Esophagus (tissue), 2 donors: ENCODE data around the gene TCF19. TPM values are rescaled to one million over a fixed set of nuclear protein-coding genes. Genes with fewer than 3 reads are reported as not detected.

Experiments used
- H3K27ac ChIP-seq, 2 donors: one replicate each; pipeline ENCODE4 v1.5.1; 2013; ENCODE audit warnings: low read depth in 2 of 2, mild to moderate bottlenecking in 2 of 2, inconsistent platforms in 1 of 2, low read length in 1 of 2, moderate library complexity in 1 of 2
- H3K27me3 ChIP-seq, 2 donors: one replicate each; pipeline ENCODE4 v1.6.1; 2013; ENCODE audit warnings: low read length in 2 of 2, control low read depth in 1 of 2, mild to moderate bottlenecking in 1 of 2; ENCODE audit not compliant: insufficient read depth in 2 of 2, control insufficient read depth in 1 of 2
- H3K36me3 ChIP-seq, 2 donors: one replicate each; pipeline ENCODE4 v1.6.1; 2013; ENCODE audit warnings: low read length in 1 of 2; ENCODE audit not compliant: control insufficient read depth in 2 of 2, insufficient read depth in 2 of 2
- H3K4me1 ChIP-seq, 2 donors: one replicate each; pipeline ENCODE4 v1.6.1; 2013; ENCODE audit warnings: low read length in 1 of 2; ENCODE audit not compliant: control insufficient read depth in 2 of 2, insufficient read depth in 2 of 2
- H3K4me3 ChIP-seq, 2 donors: one replicate each; pipeline ENCODE4 v1.5.1; 2013; ENCODE audit warnings: low read length in 2 of 2, mild to moderate bottlenecking in 2 of 2, low read depth in 1 of 2, moderate library complexity in 1 of 2
- H3K9me3 ChIP-seq, 2 donors: one replicate each; pipeline ENCODE4 v1.6.1; 2013; ENCODE audit warnings: mild to moderate bottlenecking in 2 of 2, low read depth in 1 of 2, low read length in 1 of 2, moderate library complexity in 1 of 2; ENCODE audit not compliant: control insufficient read depth in 2 of 2, insufficient read depth in 1 of 2
- WGBS, 2 donors: extraction: QIAGEN DNeasy Blood & Tissue Kit; methylation state at CpG; one replicate each; pipeline ENCODE4 v1.1.7; 2013; 5-methylcytosine and 5-hydroxymethylcytosine counted together
- polyA plus RNA-seq, 2 donors: library from polyadenylated mRNA; stranded (reverse); fragments of 200-250 nt; gene quantifications; one replicate each; pipeline ENCODE4 v1.2.3, GENCODE V29; 2013
- donor health status: healthy with polysubstance abuse.
- donor health status: Bipolar disorder and iron deficiency.

Gene TCF19
- polyA plus RNA-seq, 2 donors, result 10.3 to 11.0 TPM

GRCh38 chr6:31143148-31143547, 15.2 kb upstream of the TCF19 start:
- no peak overlapping the region for H3K27ac ChIP-seq
- 49 to 57% methylated on average over 11 of the region's 11 CpGs for WGBS, 2 donors

DNA sequence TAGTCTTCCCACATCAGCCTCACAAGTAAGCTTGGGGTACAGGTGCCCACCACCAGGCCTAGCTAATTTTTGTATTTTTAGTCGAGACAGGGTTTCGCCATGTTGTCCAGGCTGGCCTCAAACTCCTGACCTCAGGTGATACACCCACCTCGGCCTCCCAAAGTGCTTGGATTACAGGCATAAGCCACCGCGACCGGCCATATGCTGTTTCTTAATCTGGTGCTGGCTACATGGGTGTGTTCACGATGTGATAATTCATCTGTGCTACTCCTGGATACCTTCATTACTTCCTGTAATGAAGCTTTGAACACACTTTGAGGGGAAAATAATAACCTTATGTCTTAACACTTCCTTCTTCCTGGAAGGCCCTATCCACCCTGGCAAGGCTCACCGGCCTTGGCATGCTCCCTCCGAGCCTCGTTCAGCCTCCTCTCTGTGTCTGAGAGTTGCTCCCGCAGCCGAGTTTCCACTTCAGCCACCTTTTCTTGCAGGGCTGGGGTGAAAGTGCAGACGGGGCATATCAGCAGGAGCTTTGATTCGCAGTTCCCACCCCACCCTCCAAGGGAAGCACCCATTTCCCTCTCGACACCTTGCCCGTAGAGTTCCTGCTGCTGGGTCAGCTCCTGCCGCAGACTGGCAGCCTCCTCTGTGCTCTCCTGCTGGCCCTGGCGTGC, 14.0 kb upstream of the TCF19 start:
- Histone ChIP-seq H3K27me3 (no peaks in the 10 kb centered on the region), H3K4me1 (peaks cover 0 to 4% of the 10 kb centered on the region in 2 donors), H3K4me3 (no peak overlapping the region), H3K27ac (no peak overlapping the region), H3K9me3 (no peaks in the 10 kb centered on the region), H3K36me3 (peaks cover 0 to 7% of the 10 kb centered on the region in 2 donors)
- WGBS, 2 donors, result 73 to 83% methylated on average over 18 of the region's 18 CpGs

More at GRCh38 chr6:31143148-31143547, 15.2 kb upstream of the TCF19 start:
- no peaks in the 10 kb centered on the region for H3K27me3 ChIP-seq
- peaks cover 0 to 3% of the 10 kb centered on the region in 2 donors for H3K36me3 ChIP-seq
- no peaks in the 10 kb centered on the region for H3K9me3 ChIP-seq
- H3K4me3 ChIP-seq, result no peak overlapping the region
- H3K4me1 ChIP-seq, result peaks cover 0 to 14% of the 10 kb centered on the region in 2 donors

DNA sequence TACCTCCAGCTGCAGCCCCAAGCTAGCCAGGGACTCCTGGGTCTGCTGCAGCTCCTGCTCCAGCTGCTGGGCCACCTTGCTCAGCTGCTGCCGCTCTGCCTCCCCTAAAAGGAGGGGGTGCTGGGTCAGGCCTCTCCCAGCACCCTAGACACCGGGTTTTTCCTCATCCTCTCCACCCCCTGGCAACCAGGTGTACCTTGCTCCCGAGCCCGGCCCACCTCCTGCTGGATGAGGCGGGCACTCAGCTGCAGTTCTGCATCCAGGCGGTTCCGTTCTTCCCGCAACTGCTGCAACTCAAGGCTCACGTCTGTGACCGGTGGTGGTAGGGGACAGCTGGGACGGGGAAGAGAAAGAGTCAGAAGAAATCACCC, 13.4 kb upstream of the TCF19 start:
- Histone ChIP-seq H3K27ac (no peak overlapping the region), H3K36me3 (peaks cover 2 to 12% of the 10 kb centered on the region in 2 donors), H3K4me1 (no peaks in the 10 kb centered on the region), H3K9me3 (no peaks in the 10 kb centered on the region), H3K27me3 (no peaks in the 10 kb centered on the region), H3K4me3 (no peak overlapping the region)
- 76 to 82% methylated on average over 10 to 11 of the region's 11 CpGs for WGBS, 2 donors

- Histone ChIP-seq H3K27me3 (no peaks in the 10 kb centered on the region), H3K27ac (no peak overlapping the region), H3K36me3 (peaks cover 4 to 16% of the 10 kb centered on the region in 2 donors)
These were observed 13.0 kb upstream of the TCF19 start for GRCh38 chr6:31145386-31145785.

GRCh38 chr6:31149827-31150447, 8.5 kb upstream of the TCF19 start:
- H3K4me3 ChIP-seq, result no peak overlapping the region
- WGBS, 2 donors, result 85 to 93% methylated on average over 6 of the region's 6 CpGs
- no peaks in the 10 kb centered on the region for H3K9me3 ChIP-seq
- no peaks in the 10 kb centered on the region for H3K4me1 ChIP-seq
- no peak overlapping the region for H3K27ac ChIP-seq
- H3K27me3 ChIP-seq, result no peaks in the 10 kb centered on the region
- H3K36me3 ChIP-seq, result peaks cover 4 to 19% of the 10 kb centered on the region in 2 donors

More at GRCh38 chr6:31145386-31145785, 13.0 kb upstream of the TCF19 start:
- Histone ChIP-seq H3K9me3 (no peaks in the 10 kb centered on the region), H3K4me3 (no peak overlapping the region), H3K4me1 (no peaks in the 10 kb centered on the region)
- 87 to 95% methylated on average over 10 of the region's 10 CpGs for WGBS, 2 donors

DNA sequence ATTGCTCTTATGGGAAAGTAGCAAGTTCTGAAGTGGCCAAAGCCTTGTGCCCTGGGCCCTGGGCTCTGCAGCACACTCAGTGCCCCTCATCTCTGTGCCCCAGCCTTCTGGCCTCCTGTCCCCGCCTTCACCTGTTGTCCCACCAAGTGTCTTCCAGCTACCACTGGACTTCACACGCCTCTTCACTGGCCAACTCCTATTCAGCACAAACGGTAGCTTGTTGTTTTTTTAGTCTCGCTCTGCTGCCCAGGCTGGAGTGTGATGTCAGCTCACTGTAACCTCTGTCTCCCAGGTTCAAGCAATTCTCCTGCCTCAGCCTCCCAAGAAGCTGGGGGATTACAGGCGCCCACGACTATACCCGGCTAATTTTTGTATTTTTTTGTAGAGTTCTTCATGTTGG, 5.6 kb upstream of the TCF19 start:
- H3K27me3 ChIP-seq, result no peaks in the 10 kb centered on the region
- H3K36me3 ChIP-seq, result peaks cover 4 to 19% of the 10 kb centered on the region in 2 donors
- no peak overlapping the region for H3K4me3 ChIP-seq
- H3K9me3 ChIP-seq, result no peaks in the 10 kb centered on the region
- H3K4me1 ChIP-seq, result peaks cover 2 to 5% of the 10 kb centered on the region in 2 donors
- H3K27ac ChIP-seq, result no peak overlapping the region
- WGBS, 2 donors, result 85 to 89% methylated on average over 7 of the region's 7 CpGs

- H3K36me3 ChIP-seq, result peaks cover 4 to 15% of the 10 kb centered on the region in 2 donors
- no peak overlapping the region for H3K4me3 ChIP-seq
- H3K9me3 ChIP-seq, result no peaks in the 10 kb centered on the region
- no peak overlapping the region for H3K27ac ChIP-seq
- 95% methylated on average over 15 of the region's 15 CpGs for WGBS, 2 donors
- peaks cover 6 to 8% of the 10 kb centered on the region in 2 donors for H3K4me1 ChIP-seq
- no peaks in the 10 kb centered on the region for H3K27me3 ChIP-seq
These were observed 4.0 kb upstream of the TCF19 start for GRCh38 chr6:31154436-31154835.

DNA sequence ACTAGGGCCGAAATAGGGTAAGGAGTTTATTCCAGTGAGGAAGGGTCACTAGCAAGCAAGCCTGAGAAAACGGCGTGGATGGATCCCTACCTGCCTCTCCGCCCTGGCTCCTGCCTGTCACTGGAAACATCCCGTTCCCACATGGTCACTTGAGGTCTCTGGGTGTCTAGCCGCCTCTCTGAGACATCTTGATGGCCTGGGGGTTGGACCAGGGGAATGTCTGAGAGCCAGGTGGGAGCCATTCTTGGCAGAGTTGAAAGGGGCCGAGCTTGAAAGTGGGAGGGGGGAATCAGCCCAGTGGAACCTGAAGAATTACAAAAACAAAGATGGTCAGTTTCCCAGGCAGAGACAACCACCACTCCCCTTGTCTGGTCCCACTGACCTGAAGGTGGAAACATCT, 1.7 kb upstream of the TCF19 start:
- Histone ChIP-seq H3K27me3 (no peaks in the 10 kb centered on the region), H3K4me3 (no peak overlapping the region), H3K4me1 (peaks cover 8 to 10% of the 10 kb centered on the region in 2 donors), H3K9me3 (no peaks in the 10 kb centered on the region), H3K36me3 (peaks cover 0 to 7% of the 10 kb centered on the region in 2 donors), H3K27ac (no peak overlapping the region)
- 91 to 92% methylated on average over 7 of the region's 7 CpGs for WGBS, 2 donors

- Histone ChIP-seq H3K4me3 (peak within 1 kb of the TSS; percentile 64 to 76), H3K27me3 (no peaks in the 10 kb centered on the region), H3K4me1 (peaks cover 8 to 10% of the 10 kb centered on the region in 2 donors), H3K27ac (peak within 1 kb of the TSS; percentile 84 to 85), H3K36me3 (peaks cover 0 to 7% of the 10 kb centered on the region in 2 donors), H3K9me3 (no peaks in the 10 kb centered on the region)
- 3 to 6% methylated on average over 14 of the region's 14 CpGs for WGBS, 2 donors
These were observed 763 bp upstream of the TCF19 start, which contains the start of gene CCHCR1 for GRCh38 chr6:31157513-31158139. TSS of gene CCHCR1 (minus strand) at chr6:31157802. CDS start at chr6:31157600, 202 bp downstream.
